ENCODE measurements around the gene MYH11. TPM values are rescaled to one million over a fixed set of nuclear protein-coding genes. Genes with fewer than 3 reads are reported as not detected.

Gene MYH11
- total RNA-seq, 1 donor from 2014 or later: 0.07 TPM

GRCh38 chr16:15887283-15887682, 30.5 kb upstream of the MYH11 start:
- no peaks in the 10 kb centered on the region for H4K20me1 ChIP-seq (ENCODE audit: low read depth)
- Mint-ChIP-seq H3K27ac (no peak overlapping the region), H3K36me3 (peaks cover 4% of the 10 kb centered on the region)

DNA sequence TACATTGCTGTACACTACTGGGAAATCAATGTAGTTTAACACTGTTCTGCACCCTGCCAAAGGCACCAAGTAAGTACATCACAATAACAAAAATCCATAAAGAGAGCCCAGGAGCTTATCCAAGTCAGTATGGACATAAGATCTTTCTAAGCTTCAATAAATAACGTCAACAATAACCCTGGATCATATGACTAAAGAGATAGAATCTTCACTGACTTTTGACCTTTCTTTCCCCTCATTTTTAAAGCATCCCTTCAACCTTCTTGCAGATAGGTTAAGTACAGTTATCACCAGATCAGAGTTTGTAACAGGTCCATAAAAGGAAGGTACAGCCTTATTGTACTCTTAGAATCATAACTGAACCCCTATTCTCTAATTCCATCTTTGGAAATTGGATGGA, 29.2 kb upstream of the MYH11 start:
- TF ChIP-seq EZH2phosphoT487 (IDR thresholded peaks at IDR 0.05): no peak
- TF ChIP-seq, protein P1, sequence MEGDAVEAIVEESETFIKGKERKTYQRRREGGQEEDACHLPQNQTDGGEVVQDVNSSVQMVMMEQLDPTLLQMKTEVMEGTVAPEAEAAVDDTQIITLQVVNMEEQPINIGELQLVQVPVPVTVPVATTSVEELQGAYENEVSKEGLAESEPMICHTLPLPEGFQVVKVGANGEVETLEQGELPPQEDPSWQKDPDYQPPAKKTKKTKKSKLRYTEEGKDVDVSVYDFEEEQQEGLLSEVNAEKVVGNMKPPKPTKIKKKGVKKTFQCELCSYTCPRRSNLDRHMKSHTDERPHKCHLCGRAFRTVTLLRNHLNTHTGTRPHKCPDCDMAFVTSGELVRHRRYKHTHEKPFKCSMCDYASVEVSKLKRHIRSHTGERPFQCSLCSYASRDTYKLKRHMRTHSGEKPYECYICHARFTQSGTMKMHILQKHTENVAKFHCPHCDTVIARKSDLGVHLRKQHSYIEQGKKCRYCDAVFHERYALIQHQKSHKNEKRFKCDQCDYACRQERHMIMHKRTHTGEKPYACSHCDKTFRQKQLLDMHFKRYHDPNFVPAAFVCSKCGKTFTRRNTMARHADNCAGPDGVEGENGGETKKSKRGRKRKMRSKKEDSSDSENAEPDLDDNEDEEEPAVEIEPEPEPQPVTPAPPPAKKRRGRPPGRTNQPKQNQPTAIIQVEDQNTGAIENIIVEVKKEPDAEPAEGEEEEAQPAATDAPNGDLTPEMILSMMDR (IDR thresholded peaks at IDR 0.05): no peak
- TF ChIP-seq EZH2 (IDR thresholded peaks at IDR 0.05): no peak
- Histone ChIP-seq H3K27ac (no peak overlapping the region), H3K4me3 (no peak overlapping the region), H3F3A (ENCODE audit: low read depth) (peaks cover 6% of the 10 kb centered on the region), H3K79me2 (ENCODE audit: low read depth) (peaks cover 60% of the 10 kb centered on the region), H3K4me2 (no peak overlapping the region), H3K36me3 (no peaks in the 10 kb centered on the region), H2AFZ (replicated peaks) (no peak overlapping the region), H4K20me1 (ENCODE audit: low read depth) (no peaks in the 10 kb centered on the region), H3K27me3 (no peaks in the 10 kb centered on the region), H3K9me3 (ENCODE audit: low read depth) (no peaks in the 10 kb centered on the region), H3K4me1 (peaks cover 10% of the 10 kb centered on the region), H3K9ac (no peak overlapping the region)
- H3K4me1 Mint-ChIP-seq: peaks cover 23% of the 10 kb centered on the region
- no peak for DNase-seq (ENCODE audit: low spot score)
- H3K27ac Mint-ChIP-seq: no peak overlapping the region
- peak overlapping the region; percentile 25 for H3K4me3 Mint-ChIP-seq
- no peaks in the 10 kb centered on the region for H3K9me3 Mint-ChIP-seq
- peaks cover 9% of the 10 kb centered on the region for H3K36me3 Mint-ChIP-seq
- peaks cover 5% of the 10 kb centered on the region for H3K27me3 Mint-ChIP-seq (ENCODE audit: insufficient read depth, low read depth)

More at GRCh38 chr16:15887283-15887682, 30.5 kb upstream of the MYH11 start:
- H3K4me3 ChIP-seq: peak overlapping the region; percentile 76
- Mint-ChIP-seq H3K4me3 (peak overlapping the region; percentile 100), H3K27me3 (ENCODE audit: insufficient read depth, low read depth) (peaks cover 5% of the 10 kb centered on the region), H3K4me1 (peaks cover 23% of the 10 kb centered on the region), H3K9me3 (no peaks in the 10 kb centered on the region)
- peaks cover 53% of the 10 kb centered on the region for H3K79me2 ChIP-seq (ENCODE audit: low read depth)
- peak overlapping the region; percentile 85 for H3K9ac ChIP-seq
- H3K9me3 ChIP-seq (ENCODE audit: low read depth): no peaks in the 10 kb centered on the region
- DNase-seq (ENCODE audit: low spot score): no peak
- no peak overlapping the region for H3K27ac ChIP-seq
- H3K4me1 ChIP-seq: peaks cover 10% of the 10 kb centered on the region
- no peak overlapping the region for H2AFZ ChIP-seq (replicated peaks)
- peak overlapping the region; percentile 85 for H3K4me2 ChIP-seq
- TF ChIP-seq EZH2phosphoT487 (IDR thresholded peaks at IDR 0.05) (no peak), EZH2 (IDR thresholded peaks at IDR 0.05) (no peak)
- TF ChIP-seq, protein P1 (IDR thresholded peaks at IDR 0.05): no peak
- no peaks in the 10 kb centered on the region for H3K27me3 ChIP-seq
- peaks cover 6% of the 10 kb centered on the region for H3F3A ChIP-seq (ENCODE audit: low read depth)
- H3K36me3 ChIP-seq: no peaks in the 10 kb centered on the region

DNA sequence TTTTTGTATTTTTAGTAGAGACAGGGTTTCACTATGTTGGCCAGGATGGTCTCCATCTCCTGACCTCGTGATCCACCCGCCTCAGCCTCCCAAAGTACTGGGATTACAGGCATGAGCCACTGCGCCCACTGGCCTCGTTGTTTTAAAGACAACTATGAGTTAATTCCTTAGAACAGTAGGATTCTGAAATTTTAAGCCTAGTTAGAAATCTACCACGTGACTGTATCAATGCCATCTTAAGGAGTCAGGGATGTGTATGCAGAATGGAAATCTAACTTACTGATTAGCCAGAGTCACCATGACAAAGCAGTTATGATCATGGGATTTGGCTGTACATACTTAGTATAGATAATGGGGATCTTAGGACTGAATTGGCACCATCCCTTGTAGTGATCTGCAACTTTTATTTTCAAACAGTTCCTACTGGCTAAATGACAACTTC, 28.8 kb upstream of the MYH11 start:
- no peak overlapping the region for H3K27ac Mint-ChIP-seq
- H3K4me1 Mint-ChIP-seq: peaks cover 23% of the 10 kb centered on the region
- Histone ChIP-seq H3K4me3 (no peak overlapping the region), H3K79me2 (ENCODE audit: low read depth) (peaks cover 65% of the 10 kb centered on the region), H3F3A (ENCODE audit: low read depth) (peaks cover 6% of the 10 kb centered on the region), H4K20me1 (ENCODE audit: low read depth) (peaks cover under 1% of the 10 kb centered on the region), H2AFZ (replicated peaks) (no peak overlapping the region), H3K27me3 (no peaks in the 10 kb centered on the region), H3K4me2 (no peak overlapping the region), H3K9ac (no peak overlapping the region), H3K36me3 (no peaks in the 10 kb centered on the region), H3K27ac (no peak overlapping the region), H3K9me3 (ENCODE audit: low read depth) (no peaks in the 10 kb centered on the region), H3K4me1 (peaks cover 14% of the 10 kb centered on the region)
- peaks cover 5% of the 10 kb centered on the region for H3K27me3 Mint-ChIP-seq (ENCODE audit: insufficient read depth, low read depth)
- TF ChIP-seq, protein P1 (IDR thresholded peaks at IDR 0.05): no peak
- TF ChIP-seq EZH2 (IDR thresholded peaks at IDR 0.05) (no peak), EZH2phosphoT487 (IDR thresholded peaks at IDR 0.05) (no peak)
- H3K4me3 Mint-ChIP-seq: peak overlapping the region; percentile 25
- peaks cover 9% of the 10 kb centered on the region for H3K36me3 Mint-ChIP-seq
- no peaks in the 10 kb centered on the region for H3K9me3 Mint-ChIP-seq
- no peak for DNase-seq (ENCODE audit: low spot score)

All from neural progenitor cell (in vitro differentiated cells).